H9 (cell line): Measurements from ENCODE around the gene BCKDHB. TPM values are rescaled to one million over a fixed set of nuclear protein-coding genes. Genes with fewer than 3 reads are reported as not detected.

Experiments
- DNase-seq: peaks from one replicate; pipeline ENCODE4 v3.0.0-alpha.2; 2017
- H2AFZ ChIP-seq: one replicate; pipeline ENCODE4 v1.6.1; 2013; ENCODE audit warnings: mild to moderate bottlenecking, low read length, control low read depth, moderate library complexity
- H2AK5ac ChIP-seq: 2 replicates; pipeline ENCODE4 v1.6.1; 2013; ENCODE audit warnings: low read length, control low read depth, mixed read lengths; ENCODE audit not compliant: insufficient read length
- H2BK120ac ChIP-seq: one replicate; pipeline ENCODE4 v1.6.1; 2013; ENCODE audit warnings: low read depth, mild to moderate bottlenecking, low read length, control low read depth, inconsistent platforms; ENCODE audit not compliant: poor library complexity, severe bottlenecking
- H2BK12ac ChIP-seq: 2 replicates; pipeline ENCODE4 v1.6.1; 2013; ENCODE audit warnings: low read length, control low read depth, mixed read lengths, low read depth; ENCODE audit not compliant: insufficient read length
- H2BK15ac ChIP-seq: 2 replicates; pipeline ENCODE4 v1.6.1; 2013; ENCODE audit warnings: low read depth, low read length, control low read depth
- H2BK20ac ChIP-seq: one replicate; pipeline ENCODE4 v1.6.1; 2013; ENCODE audit warnings: low read depth, mild to moderate bottlenecking, low read length, control low read depth, inconsistent platforms; ENCODE audit not compliant: poor library complexity, severe bottlenecking
- H2BK5ac ChIP-seq: 2 replicates; pipeline ENCODE4 v1.6.1; 2013; ENCODE audit warnings: low read length, control low read depth, mixed read lengths; ENCODE audit not compliant: insufficient read length
- H3K14ac ChIP-seq: 2 replicates; pipeline ENCODE4 v1.6.1; 2013; ENCODE audit warnings: low read length, control low read depth; ENCODE audit not compliant: insufficient read depth
- H3K18ac ChIP-seq: 2 replicates; pipeline ENCODE4 v1.6.1; 2013; ENCODE audit warnings: low read depth, mild to moderate bottlenecking, mixed read lengths, low read length, control low read depth; ENCODE audit not compliant: insufficient read length
- H3K23ac ChIP-seq: 2 replicates; pipeline ENCODE4 v1.6.1; 2013; ENCODE audit warnings: low read length, control low read depth, mixed read lengths, low read depth; ENCODE audit not compliant: insufficient read length
- H3K23me2 ChIP-seq: 2 replicates; pipeline ENCODE4 v1.6.1; 2013; ENCODE audit warnings: low read depth, mild to moderate bottlenecking, mixed read lengths, low read length, control low read depth; ENCODE audit not compliant: insufficient read length, poor library complexity, severe bottlenecking
- H3K27ac ChIP-seq: 2 replicates; pipeline ENCODE4 v1.5.1; 2013; ENCODE audit warnings: low read length, control low read depth, mixed read lengths, low read depth; ENCODE audit not compliant: insufficient read length
- H3K27me3 ChIP-seq: 2 replicates; pipeline ENCODE4 v1.6.1; 2013; ENCODE audit warnings: low read length, control low read depth, inconsistent platforms; ENCODE audit not compliant: insufficient read depth
- H3K4ac ChIP-seq: 2 replicates; pipeline ENCODE4 v1.6.1; 2013; ENCODE audit warnings: low read depth, mild to moderate bottlenecking, control low read depth, inconsistent platforms, low read length, moderate library complexity
- H3K4me1 ChIP-seq: 2 replicates; pipeline ENCODE4 v1.6.1; 2013; ENCODE audit warnings: low read length, control low read depth, inconsistent platforms; ENCODE audit not compliant: insufficient read depth
- H3K4me2 ChIP-seq: 2 replicates; pipeline ENCODE4 v1.6.1; 2013; ENCODE audit warnings: low read length, control low read depth, mixed read lengths; ENCODE audit not compliant: insufficient read length, insufficient read depth
- H3K56ac ChIP-seq: 2 replicates; pipeline ENCODE4 v1.6.1; 2013; ENCODE audit warnings: low read depth, mild to moderate bottlenecking, mixed read lengths, low read length, control low read depth; ENCODE audit not compliant: insufficient read length
- H3K79me1 ChIP-seq: 2 replicates; pipeline ENCODE4 v1.6.1; 2013; ENCODE audit warnings: low read depth, mild to moderate bottlenecking, moderate library complexity, low read length, control low read depth, inconsistent platforms; ENCODE audit not compliant: insufficient read depth, poor library complexity, severe bottlenecking
- H3K79me2 ChIP-seq: 2 replicates; pipeline ENCODE4 v1.6.1; 2013; ENCODE audit warnings: low read length, control low read depth, inconsistent platforms; ENCODE audit not compliant: insufficient read depth
- H3K9ac ChIP-seq: 2 replicates; pipeline ENCODE4 v1.6.1; 2013; ENCODE audit warnings: low read length, control low read depth, mixed read lengths; ENCODE audit not compliant: insufficient read length; ENCODE audit errors: extremely low read depth
- H3K9me3 ChIP-seq: one replicate; pipeline ENCODE4 v1.6.1; 2013; ENCODE audit warnings: low read depth, low read length, inconsistent platforms; ENCODE audit not compliant: control insufficient read depth
- H3T11ph ChIP-seq: one replicate; pipeline ENCODE4 v1.6.1; 2013; ENCODE audit warnings: mild to moderate bottlenecking, low read length, control low read depth, inconsistent platforms
- H4K20me1 ChIP-seq: one replicate; pipeline ENCODE4 v1.6.1; 2013; ENCODE audit not compliant: control insufficient read depth, insufficient read length, insufficient read depth
- H4K5ac ChIP-seq: 2 replicates; pipeline ENCODE4 v1.6.1; 2013; ENCODE audit warnings: low read depth, mild to moderate bottlenecking, mixed read lengths, low read length, control low read depth; ENCODE audit not compliant: insufficient read length
- H4K8ac ChIP-seq: replicated peaks from 2 replicates; pipeline ENCODE4 v1.6.1; 2013; ENCODE audit warnings: low read length, control low read depth, mixed read lengths, low read depth; ENCODE audit not compliant: insufficient read length
- H4K91ac ChIP-seq: 2 replicates; pipeline ENCODE4 v1.6.1; 2013; ENCODE audit warnings: low read depth, mild to moderate bottlenecking, moderate library complexity, mixed read lengths, low read length, control low read depth; ENCODE audit not compliant: insufficient read length
- H3K27ac Mint-ChIP-seq, 3 experiments: 2 replicates in 2 of 3; 3 replicates in 1 of 3; pipeline ENCODE4 v1.8.0; 2020 to 2021; ENCODE audit warnings: mixed read lengths in 3 of 3, mild to moderate bottlenecking in 1 of 3, moderate library complexity in 1 of 3
- H3K27me3 Mint-ChIP-seq: 2 replicates; pipeline ENCODE4 v1.8.0; 2021; ENCODE audit warnings: low read depth, mild to moderate bottlenecking, moderate library complexity, mixed read lengths
- H3K36me3 Mint-ChIP-seq, 3 experiments: 2 replicates in 2 of 3; 3 replicates in 1 of 3; pipeline ENCODE4 v1.8.0; 2020 to 2021; ENCODE audit warnings: low read depth in 3 of 3, mixed read lengths in 3 of 3; ENCODE audit not compliant: insufficient read depth in 1 of 3
- H3K4me1 Mint-ChIP-seq, 2 experiments: 2 replicates each; pipeline ENCODE4 v1.8.0; 2020; ENCODE audit warnings: mixed read lengths in 2 of 2
- H3K4me3 Mint-ChIP-seq, 2 experiments: 2 replicates in 1 of 2; 3 replicates in 1 of 2; pipeline ENCODE4 v1.8.0; 2020 to 2021; ENCODE audit warnings: mild to moderate bottlenecking in 2 of 2, mixed read lengths in 2 of 2, moderate library complexity in 1 of 2
- H3K9me3 Mint-ChIP-seq, 2 experiments: 2 replicates in 1 of 2; 3 replicates in 1 of 2; pipeline ENCODE4 v1.8.0; 2020; ENCODE audit warnings: mild to moderate bottlenecking in 2 of 2, mixed read lengths in 2 of 2, moderate library complexity in 1 of 2
- CTCF ChIP-seq: fragments of 200-600 bp; sonication (generic); conservative IDR thresholded peaks from 3 replicates; pipeline ENCODE4 v1.8.0; 2021; ENCODE audit warnings: antibody characterized with exemption, mild to moderate bottlenecking
- whole genome bisulfite sequencing: extraction: QIAGEN DNeasy Blood & Tissue Kit; methylation state at CpG from one replicate; pipeline ENCODE4 v1.1.7; 2013; ENCODE audit warnings: missing lambda C conversion rate, low lambda C conversion rate, mixed read lengths; ENCODE audit not compliant: insufficient read length; ENCODE audit errors: extremely low coverage; 5-methylcytosine and 5-hydroxymethylcytosine counted together
- total RNA-seq: library from RNA; stranded (reverse); gene quantifications from 2 replicates; pipeline ENCODE4 v1.2.1, GENCODE V29; 2021

Gene BCKDHB
- total RNA-seq, 1 experiment from 2014 or later, result 26.6 TPM

- Histone ChIP-seq H2BK5ac (no peak overlapping the region), H2AFZ (no peak overlapping the region), H2BK15ac (no peak overlapping the region), H4K91ac (no peak overlapping the region), H2AK5ac (no peak overlapping the region), H4K8ac (no peak overlapping the region), H3K9ac (no peak overlapping the region), H3K23ac (no peak overlapping the region), H3K14ac (no peak overlapping the region), H4K5ac (no peak overlapping the region), H3K4me1 (no peaks in the 10 kb centered on the region), H3K4ac (no peak overlapping the region), H2BK20ac (no peak overlapping the region), H3K27ac (no peak overlapping the region), H3T11ph (no peak overlapping the region), H3K4me2 (no peak overlapping the region), H3K79me1 (no peaks in the 10 kb centered on the region), H3K23me2 (no peaks in the 10 kb centered on the region), H3K56ac (no peak overlapping the region), H4K20me1 (no peaks in the 10 kb centered on the region), H3K9me3 (no peaks in the 10 kb centered on the region), H3K18ac (no peak overlapping the region), H2BK120ac (no peak overlapping the region), H3K27me3 (no peaks in the 10 kb centered on the region), H2BK12ac (no peak overlapping the region), H3K79me2 (no peaks in the 10 kb centered on the region)
- Mint-ChIP-seq H3K4me3 (no peak overlapping the region), H3K27ac (no peak overlapping the region), H3K36me3 (peaks cover 4 to 9% (median 6%) of the 10 kb centered on the region in 3 experiments; a peak in 5 of 7 replicates), H3K4me1 (no peaks in the 10 kb centered on the region), H3K27me3 (no peaks in the 10 kb centered on the region), H3K9me3 (no peaks in the 10 kb centered on the region; a peak in 2 of 5 replicates)
- WGBS, result no CpG with 5 or more reads among the region's 3 CpGs
- DNase-seq, result no peak
- TF ChIP-seq CTCF, result no peak
Measured at GRCh38 chr6:80143419-80143937, 37.0 kb downstream of the BCKDHB start.
